SIG-M5 (cell line): Measurements from ENCODE around the gene MPPED1.

ENCODE experiments used
- DNase-seq: peaks from one replicate; lab custom pipeline; 2025; lab: John Stamatoyannopoulos, UW

MPPED1 gene

DNA sequence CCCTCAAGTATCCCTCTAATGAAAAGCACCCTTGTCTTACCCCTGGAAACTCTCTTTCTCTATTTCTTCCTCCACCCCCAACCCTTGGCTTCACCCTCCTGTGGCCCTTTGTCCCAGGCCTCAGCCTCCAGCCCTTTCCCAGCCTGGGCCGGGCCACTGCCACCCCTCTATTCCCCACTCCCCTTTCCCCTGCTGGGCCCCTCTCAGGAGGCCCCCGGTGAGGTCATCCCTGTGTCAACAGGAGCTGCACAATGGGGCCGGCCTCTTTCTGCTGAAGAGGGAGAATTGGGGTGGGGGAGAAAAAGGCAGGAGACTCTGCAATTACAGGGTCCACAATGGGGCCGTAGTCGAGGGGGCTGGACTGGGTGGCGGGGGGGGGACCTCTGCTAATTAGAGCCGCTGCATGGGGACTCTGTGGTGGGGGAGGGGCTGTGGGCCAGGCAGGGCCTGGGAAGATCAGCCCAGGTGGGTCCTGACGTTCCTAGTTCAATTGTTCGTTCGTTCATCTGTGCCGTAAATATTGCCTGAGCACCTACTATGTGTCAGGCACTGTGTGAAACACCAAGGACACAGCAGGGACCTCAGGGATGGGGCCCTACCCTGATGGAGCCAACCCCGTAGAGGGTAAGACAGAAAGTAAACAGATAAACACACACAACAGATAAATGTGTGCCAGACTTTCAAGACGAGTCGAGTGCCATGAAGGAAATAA is 18.5 kb upstream of the MPPED1 start:
- DNase-seq: no peak

DNA sequence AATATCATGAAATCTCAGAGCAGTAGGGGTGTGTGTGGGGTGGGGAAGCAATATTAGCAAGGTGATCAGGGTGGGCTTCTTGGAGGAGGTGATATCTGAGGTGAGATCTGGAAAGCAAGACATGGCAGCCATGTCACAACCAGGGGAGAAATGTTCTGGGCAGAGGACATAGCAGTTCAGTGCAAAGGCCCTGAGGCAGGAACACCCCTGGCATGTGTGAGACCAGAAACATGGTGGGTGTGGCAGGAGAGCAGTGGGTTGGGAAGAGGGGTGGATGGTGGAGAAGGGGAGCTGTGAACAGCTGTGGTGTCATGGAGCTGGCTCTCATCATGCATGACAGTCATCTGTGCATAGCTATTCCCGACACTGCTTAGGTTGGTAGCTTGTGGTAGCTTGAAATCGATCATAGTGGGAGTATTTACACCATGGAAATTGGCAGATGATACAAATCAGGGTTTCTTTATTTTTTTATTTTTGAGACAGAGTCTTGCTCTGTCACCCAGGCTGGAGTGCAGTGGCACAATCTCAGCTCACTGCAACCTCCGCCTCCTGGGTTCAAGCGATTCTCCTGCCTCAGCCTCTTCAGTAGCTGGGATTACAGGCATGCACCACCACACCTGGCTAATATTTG is 17.9 kb upstream of the MPPED1 start:
- no peak for DNase-seq

DNA sequence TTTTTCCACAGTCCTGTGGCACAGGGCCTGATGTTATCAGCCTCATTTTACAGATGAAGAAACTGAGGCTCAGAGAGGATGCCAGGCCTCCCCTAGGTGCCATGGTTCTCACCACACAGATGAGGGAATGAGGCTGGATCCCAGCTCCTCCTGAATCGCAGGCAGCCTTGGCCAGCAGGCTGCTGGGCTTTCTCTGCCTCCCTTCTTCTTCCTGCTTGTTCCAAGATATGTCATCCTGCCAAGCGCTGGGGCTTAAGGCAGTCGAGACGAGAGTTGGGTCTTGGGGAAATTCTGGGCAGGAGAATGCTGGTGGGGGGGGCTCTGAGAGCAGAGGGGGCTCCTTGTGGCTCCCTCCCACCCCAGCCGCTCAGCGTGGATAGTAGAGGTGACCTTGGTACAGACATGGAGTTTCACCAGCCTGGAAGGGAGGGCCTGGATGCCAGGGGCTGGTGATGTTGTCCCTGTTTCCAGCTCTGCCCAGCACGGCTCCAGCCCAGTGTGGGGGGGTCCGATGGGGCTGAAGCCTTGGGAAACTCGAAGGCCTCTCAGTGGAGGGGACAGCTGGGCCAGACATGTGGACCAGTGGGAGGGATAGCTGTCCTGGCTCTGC is 16.6 kb upstream of the MPPED1 start:
- no peak for DNase-seq

DNA sequence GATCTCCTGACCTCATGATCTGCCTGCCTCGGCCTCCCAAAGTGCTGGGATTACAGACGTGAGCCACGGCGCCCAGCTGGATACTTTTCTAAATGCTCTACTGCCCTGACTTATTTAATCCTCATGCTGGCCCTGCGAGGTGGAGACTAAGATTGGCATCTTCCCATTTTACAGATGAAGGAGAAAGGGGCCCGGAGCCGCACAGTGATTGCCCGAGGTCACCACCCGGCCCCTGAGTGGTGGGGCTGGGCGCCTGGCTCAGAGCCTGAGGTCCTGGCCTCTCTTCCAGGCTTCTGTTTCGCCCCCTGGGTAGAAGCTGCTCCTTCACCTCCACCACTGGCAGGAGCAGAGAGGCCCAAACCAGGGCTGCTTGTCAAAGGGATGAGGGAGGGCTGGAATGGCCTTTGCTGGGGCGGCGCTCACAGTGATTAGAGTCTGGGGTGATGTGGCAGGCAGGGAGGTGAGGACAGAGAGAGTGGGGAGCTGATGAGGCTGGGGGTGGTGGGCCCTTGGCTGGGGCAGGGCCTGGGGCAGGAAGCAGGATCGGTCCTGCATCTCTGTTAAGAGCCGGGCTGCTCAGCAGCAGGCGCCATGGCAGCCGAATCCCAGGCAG is 15.4 kb upstream of the MPPED1 start:
- DNase-seq: no peak

DNA sequence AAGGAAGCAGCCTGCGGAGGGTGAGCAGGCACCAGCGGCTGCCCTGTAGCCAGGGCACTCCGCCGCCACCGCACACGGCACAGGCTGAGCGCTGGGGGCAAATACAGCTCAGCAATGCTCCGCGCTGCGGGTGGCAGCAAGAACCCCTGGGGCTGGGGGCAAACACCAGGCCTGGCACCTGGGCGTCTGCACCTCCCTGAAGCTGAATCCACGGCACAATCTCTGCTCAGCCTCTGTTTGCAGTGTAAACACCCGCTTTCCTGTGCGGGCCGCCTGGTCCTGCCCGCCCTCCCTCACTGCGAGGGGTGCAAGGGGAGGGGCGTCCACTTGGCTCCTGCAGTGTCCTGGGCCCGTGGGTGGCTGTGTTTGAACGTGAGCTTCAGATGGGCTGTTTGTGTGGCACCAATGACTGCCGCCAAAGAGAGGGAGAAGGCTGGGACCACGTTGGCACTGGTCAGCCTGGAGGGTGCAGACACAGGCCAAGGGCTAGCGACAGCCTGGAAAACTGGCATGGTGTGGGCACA is 14.8 kb upstream of the MPPED1 start:
- DNase-seq: no peak

DNA sequence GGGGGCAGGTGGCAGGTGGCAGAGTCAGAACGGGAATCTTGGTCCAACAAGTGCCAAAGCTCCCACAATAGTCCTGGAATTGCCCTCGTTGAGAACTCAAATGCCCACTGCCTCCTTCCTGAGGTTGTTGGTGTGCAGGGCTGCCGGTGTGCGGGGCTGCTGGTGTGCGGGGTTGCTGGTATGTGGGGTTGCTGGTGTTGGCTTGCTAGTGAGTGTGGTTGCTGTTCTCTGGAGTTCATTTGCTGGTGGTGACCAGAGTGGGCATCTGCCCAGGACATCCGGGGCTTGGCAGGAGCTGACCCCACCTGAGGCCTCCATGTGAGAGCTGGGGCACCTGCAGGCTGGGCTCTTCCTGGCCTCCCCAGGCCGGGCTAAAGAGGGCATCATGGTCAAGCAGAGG is 14.0 kb upstream of the MPPED1 start:
- no peak for DNase-seq

DNA sequence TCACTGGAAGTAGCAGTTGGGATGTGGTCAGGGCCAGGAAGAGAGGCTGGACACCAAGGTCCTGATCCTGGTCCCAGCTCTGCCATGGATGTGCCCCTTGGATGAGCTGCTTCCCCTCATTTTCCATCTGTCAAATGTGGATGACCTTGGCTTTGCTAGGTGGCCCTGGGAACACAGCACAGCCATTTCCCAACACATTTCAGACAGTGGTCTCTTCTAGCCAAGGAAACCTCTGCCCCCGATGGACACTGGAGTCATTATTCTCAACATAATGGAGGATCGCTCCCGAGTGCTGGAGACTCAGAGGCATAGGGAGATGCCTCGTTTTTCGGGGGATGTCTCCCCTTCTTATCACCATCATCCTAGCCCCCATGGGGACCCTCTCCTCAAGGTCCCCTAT is 13.6 kb upstream of the MPPED1 start:
- DNase-seq: no peak

DNA sequence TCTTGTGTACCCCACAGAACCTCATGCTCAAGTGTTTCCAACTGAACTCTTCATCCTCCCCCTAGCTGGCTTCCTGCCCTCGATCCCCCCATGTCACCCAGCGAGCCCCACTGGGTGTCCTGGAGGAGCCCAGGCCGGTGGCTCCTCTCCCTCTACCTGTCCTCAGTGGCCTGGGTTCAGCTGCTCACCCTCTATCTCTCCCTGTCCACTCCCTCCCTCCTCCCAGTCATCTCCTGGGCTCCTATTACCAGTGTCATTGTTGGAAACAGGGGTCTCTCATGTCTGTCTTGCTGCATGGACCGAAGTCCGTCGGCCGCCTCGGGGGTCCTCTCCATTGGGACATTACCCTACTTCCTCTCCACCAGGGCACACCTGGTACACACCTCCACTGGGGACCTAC is 12.9 kb upstream of the MPPED1 start:
- no peak for DNase-seq

DNA sequence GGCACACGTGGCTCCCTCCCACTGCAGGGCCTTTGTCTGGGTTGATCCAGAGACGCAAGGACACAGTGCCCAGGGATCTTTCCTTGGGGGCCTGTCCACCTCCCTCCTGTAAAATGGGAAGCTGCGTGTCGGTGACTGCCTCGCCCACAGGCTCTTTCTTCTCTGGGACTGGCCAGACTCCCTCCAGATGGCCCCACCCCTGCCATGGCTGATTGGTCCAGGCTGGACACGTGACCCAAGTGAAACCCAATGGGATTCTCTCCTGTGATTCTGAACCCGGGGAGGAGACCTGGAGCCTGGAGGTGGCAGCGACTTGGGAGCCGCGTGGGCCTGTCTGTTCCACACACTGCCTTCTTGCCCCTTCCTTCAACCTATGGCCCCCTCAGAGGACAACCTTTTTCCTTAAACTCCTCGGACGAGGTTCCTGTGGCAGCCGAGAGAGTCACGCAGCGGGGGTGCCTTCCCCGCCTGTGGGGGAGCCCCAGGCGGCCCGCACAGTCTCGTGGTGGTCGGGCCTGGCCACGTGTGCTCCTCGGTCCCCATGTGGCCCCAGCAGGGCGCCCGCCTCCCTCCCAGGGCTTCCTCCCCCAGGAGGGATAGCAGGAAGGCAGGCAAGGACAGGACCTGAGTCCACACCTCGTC is 12.4 kb upstream of the MPPED1 start:
- no peak for DNase-seq

DNA sequence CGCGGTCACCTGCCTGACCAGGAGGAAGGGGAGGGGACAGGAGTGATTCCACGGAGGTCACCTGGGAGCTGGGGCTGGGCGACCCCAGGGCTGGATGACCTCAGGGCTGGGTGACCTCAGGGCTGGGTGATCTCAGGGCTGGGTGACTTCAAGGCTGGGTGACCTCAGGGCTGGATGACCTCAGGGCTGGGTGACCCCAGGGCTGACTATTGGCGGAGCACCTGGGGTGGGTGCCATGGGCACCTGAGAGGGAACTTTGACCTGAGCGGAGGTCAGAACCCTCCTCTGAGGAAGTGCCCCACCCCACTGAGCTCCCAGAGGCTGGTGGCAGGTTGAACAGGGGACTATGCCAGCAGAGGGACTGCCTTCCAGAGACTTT is 11.8 kb upstream of the MPPED1 start:
- DNase-seq: no peak

DNA sequence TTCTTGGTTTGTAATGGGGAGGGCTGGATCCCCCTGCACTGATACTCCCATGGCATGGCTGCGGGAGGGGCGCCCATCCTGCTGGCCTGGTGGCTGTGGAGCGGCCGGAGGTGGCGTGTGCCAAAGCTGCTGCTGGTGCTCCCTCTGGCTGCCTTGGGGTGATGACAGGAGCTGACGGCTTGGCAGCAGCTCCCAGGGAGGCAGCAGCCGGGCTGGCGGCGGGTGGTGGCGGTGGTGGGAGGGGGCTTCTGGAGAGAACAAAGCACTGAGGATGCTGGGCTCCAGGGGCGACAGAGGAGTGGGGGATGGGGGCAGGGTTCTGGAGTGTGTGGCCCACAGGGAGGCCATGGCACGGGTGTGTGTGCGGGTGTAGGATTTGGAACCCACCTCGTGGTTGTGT is 11.4 kb upstream of the MPPED1 start:
- no peak for DNase-seq

DNA sequence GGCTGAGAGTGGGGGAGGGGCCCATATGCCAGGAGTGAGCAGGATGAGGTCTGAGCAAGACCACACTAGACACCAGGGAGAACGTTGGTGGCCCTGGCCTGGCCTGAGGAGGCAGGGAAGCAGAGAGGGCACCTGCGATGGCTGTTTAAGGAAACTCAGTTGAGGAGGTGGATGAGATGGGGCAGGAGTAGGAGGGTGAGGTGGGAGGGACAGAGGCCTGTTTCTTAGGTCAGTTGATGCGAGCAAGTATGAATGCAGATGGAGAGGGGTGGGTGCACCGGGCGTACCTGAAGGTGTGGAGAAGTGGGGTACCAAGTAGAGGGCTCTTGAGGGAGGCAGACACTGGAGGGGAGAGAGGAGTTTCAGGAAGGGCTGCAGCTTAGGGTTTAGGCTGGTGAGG is 10.6 kb upstream of the MPPED1 start:
- DNase-seq: no peak

DNA sequence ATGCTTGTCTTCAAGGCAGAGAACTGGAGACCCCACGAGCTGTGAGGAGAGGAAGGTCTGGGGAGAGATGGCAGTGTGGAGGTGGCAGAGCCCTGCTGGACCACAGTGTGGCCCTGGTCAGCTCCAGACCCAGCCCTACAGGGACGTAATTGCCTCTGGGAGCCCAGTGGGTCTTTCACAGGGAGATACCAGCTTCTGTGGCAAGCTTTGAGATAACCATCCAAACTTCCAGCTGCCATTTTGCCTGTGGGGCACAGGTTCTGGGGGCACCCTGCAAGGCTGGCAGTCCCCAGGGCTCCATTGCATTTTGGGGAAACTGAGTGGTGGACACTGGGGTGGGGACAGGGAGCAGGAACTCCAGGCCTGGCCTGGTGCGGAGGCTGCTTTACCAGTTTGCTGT is 10.2 kb upstream of the MPPED1 start:
- no peak for DNase-seq

DNA sequence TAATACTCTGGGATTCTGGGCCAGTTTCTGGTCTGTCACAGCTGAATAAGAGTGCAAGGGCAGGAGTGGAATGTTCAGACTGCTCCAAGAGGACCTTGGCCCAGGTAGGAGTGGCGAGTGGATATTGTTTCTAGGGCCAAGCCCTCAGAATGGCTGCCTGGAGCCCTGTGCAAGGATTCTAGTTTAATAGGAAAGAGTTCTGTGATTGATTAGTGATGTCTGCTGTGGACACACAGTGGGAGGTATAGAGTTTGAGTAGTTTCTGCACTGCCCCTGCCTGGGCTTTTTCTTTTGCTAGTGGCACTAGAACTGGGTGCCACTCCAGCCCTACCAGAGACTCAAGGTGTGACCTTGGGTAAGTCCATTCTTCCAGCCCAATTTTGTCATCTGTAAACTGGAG is 9.7 kb upstream of the MPPED1 start:
- no peak for DNase-seq

DNA sequence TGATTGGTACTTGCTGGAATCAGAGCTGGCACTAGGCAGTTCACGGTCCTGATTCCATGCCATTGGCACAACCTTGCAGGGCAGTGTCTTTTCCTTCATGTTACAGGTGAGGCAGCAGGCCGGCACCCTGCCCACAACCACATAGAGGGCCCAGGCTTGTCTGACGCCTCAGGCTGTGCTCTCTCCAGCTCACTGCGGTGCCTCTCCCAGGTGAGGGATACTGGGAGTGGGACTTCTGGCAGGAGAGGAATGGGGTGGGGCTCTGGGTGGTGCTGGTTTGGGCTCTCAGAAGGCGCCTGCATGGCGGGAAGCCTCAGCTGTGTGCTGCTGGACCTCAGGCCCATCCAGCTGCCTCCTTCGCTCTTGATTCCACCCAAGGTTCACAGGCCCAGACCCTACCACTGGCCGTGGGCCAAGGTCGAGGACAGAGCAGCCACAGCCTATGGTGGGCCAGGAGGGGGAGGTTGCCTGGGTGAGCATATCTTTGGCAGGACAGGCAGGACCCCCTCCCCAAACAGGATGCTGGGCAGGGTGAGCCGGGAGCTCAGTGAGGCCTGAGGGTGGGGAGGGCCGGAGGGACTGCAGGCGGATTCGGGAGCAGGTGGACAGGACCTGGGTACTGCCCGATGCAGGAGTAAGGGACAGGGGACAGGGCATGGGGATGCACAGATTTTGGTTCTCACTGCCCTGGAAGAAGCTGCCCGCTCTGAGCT is 7.0 kb upstream of the MPPED1 start:
- DNase-seq: no peak

DNA sequence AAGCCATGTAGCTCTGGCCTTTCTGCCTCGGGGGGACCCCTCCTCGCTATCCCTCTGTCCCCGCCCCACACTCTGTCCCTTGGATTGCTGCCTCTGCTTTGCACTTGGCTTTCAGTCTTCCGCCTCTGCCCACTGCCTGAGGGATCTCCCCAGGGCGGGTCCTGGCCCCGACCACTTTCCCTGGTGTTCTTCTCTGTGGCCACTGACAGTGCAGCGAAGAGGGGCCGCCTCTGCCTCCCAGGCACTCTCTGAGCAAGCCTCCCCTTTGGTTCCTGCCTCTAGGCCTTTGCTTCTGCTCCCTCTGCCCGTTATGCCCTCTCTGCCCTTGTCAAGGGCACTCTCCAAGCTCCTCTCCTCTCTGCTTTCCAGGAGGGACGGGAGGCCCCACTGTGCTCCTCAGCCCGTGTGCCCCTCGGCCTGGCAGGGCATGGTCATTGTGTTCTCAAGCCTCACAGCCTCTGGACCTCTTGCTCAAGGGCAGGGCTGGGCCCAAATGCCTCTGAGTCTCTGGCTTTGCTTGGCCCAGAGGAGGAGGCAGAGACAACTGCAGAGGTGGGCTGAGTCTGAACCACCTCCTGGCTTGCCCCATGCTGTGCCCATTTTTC is 5.5 kb upstream of the MPPED1 start:
- no peak for DNase-seq

DNA sequence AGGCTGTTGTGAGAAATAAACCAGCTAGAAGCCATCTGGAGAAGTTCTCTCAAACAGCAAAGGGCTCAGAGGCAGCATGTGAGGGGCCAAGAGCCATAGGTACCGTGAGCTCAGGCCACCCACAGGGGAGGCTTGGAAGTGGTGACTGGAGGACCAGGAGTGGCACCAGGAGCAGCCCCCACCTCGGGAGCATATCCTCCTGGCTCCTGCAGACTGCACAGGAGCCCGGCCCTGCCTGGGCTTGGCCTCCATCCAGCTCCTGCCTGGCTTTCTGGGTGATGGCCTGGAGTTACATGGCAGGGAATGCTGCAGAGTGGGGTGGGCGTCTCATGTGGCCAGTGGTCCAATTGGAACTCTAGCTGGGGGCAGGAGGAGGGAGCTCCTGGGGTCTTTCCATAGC is 4.2 kb upstream of the MPPED1 start:
- DNase-seq: no peak

DNA sequence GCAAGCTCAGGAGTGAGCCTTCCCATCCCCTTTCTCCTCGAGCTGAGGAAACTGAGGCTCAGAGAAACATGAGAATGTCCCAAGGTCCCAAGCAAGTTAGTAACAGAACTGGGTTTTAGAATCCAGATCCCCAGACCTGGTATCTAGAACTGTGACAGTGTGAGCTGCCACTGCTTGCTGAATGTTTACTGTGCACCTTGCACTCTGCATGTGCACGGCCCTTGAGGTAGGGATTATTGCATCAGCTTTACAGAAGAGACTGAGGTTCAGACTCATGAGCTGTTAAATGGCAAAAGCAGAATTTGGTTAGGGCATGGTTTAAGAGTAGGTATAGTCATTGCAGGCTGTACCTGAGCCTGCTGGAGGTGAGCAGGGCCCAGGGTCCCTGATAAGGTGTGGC is 3.8 kb upstream of the MPPED1 start:
- DNase-seq: no peak

DNA sequence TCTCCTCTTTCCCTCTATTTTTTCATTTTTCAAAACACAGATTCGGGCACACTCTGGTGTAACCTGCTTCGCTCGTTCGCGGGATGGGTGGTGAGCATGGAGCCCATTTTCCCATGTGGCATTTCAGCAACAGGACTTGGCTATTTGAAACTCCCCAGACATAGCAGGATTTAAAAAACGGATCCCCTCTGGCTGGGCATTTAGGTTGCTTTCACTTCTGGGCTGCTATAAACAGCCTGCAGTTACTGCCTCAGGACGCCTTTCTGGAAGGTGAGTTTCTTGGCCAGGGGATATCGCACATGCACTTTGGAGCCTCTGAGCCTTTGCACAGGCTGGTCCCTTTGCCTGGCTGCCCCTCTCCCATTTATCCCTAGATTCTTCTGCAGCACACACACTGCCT is 2.8 kb upstream of the MPPED1 start:
- no peak for DNase-seq

DNA sequence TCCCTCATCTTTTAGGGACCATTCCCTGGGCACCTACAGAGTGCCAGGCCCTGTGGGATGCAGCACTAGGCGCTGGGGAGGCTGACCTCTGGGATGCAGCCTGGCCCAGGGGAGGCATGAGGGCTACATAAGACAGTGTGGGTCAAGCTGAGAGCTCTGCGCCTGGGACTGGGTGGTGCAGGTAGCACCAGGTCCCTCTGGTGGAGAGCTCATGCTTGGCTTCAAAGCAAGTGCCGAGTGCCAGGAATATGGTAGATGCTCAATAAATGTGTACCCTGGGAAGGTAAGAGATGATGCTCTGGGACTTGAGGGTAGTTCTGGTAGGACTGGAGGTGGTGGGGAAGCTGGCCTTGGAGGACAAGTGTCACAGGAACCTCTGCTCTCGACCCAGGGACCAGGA is 2.0 kb upstream of the MPPED1 start:
- no peak for DNase-seq

DNA sequence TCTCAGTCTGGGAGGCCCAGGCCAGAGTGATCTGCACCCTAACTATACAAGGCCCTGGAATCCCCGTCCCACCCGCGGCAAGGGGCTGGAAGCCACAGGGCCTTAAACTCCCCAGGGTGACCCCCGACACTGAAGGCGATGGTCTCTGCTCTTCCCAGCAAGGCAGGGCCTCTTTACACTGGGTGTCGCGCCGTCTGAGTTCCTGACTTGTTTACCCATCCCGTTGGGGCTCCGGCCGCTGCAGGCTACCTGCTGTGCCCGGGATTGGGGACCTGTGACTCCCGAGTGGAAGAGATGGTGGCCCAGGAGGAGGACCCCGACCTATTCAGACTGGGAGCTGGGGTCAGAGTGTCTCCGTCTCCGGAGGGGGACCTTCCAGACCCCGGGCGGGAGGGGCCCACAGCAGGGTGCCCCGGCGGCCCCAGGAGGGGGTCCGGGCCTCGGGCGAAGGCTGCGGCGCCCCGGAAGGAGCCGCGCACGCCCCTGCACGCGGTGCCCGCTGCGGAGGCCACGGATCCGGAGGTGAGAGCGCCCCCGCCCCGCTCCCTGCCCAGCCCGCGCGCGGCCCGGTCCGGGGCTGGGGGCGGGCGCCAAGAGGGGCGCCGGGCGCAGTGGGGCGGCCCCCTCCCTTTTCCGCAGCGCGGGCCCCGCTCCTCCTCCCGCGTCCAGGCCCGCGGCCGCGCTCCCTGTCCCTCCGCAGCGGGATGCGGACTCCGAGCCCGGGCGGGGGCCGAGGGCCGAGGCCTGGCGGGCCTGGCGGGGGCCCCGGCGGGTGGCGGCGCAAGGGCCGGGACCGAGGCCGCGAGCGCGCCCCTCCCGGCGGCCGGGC is 560 bp upstream of the MPPED1 start:
- DNase-seq: no peak
